WTC11 (cell line): Measurements from ENCODE around the gene ZNF3. TPM values are rescaled to one million over a fixed set of nuclear protein-coding genes. Genes with fewer than 3 reads are reported as not detected.

Source experiments
- ARID4B ChIP-seq: sonication (generic); formaldehyde crosslinking; IDR thresholded peaks from 2 replicates; pipeline ENCODE4 v1.8.0; 2023; ENCODE audit warnings: missing genetic modification reagents, mild to moderate bottlenecking, borderline replicate concordance
- ATF2 ChIP-seq: sonication (generic); formaldehyde crosslinking; IDR thresholded peaks from 2 replicates; pipeline ENCODE4 v1.8.1; 2022; ENCODE audit warnings: low read depth, missing genetic modification reagents, borderline replicate concordance
- ATF3 ChIP-seq: sonication (generic); formaldehyde crosslinking; conservative IDR thresholded peaks from 2 replicates; pipeline ENCODE4 v1.8.1; 2022; ENCODE audit warnings: mild to moderate bottlenecking, missing genetic modification reagents
- ATF6 ChIP-seq: sonication (generic); formaldehyde crosslinking; IDR thresholded peaks from 2 replicates; pipeline ENCODE4 v1.8.1; 2023; ENCODE audit warnings: mild to moderate bottlenecking, missing genetic modification reagents
- CBFB ChIP-seq: sonication (generic); formaldehyde crosslinking; IDR thresholded peaks from 2 replicates; pipeline ENCODE4 v1.8.1; 2022; ENCODE audit warnings: mild to moderate bottlenecking, low read depth, missing genetic modification reagents
- CREB1 ChIP-seq: sonication (generic); formaldehyde crosslinking; IDR thresholded peaks from 2 replicates; pipeline ENCODE4 v1.8.0; 2023; ENCODE audit warnings: mild to moderate bottlenecking, missing genetic modification reagents
- E2F1 ChIP-seq: sonication (generic); formaldehyde crosslinking; IDR thresholded peaks from 2 replicates; pipeline ENCODE4 v1.8.0; 2022; ENCODE audit warnings: mild to moderate bottlenecking, missing genetic modification reagents
- E2F5 ChIP-seq: sonication (generic); formaldehyde crosslinking; IDR thresholded peaks from 2 replicates; pipeline ENCODE4 v1.8.1; 2022; ENCODE audit warnings: mild to moderate bottlenecking, moderate library complexity, missing genetic modification reagents
- ERG ChIP-seq: fragments of 250-450 bp; sonication (Bioruptor Pico); IDR thresholded peaks from 2 replicates; pipeline ENCODE4 v1.8.0; 2021; ENCODE audit warnings: mild to moderate bottlenecking
- FOXP1 ChIP-seq: sonication (generic); formaldehyde crosslinking; IDR thresholded peaks from 2 replicates; pipeline ENCODE4 v1.8.0; 2022; ENCODE audit warnings: missing genetic modification reagents, mild to moderate bottlenecking, moderate library complexity, borderline replicate concordance
- GRHL2 ChIP-seq: fragments of 250-450 bp; sonication (Bioruptor Pico); IDR thresholded peaks from 2 replicates; pipeline ENCODE4 v1.8.0; 2022; ENCODE audit warnings: mild to moderate bottlenecking, moderate library complexity; ENCODE audit not compliant: insufficient replicate concordance, severe bottlenecking
- IRF2 ChIP-seq: sonication (generic); formaldehyde crosslinking; IDR thresholded peaks from 2 replicates; pipeline ENCODE4 v1.8.0; 2022; ENCODE audit warnings: low read depth, missing genetic modification reagents, borderline replicate concordance
- MAX ChIP-seq: sonication (generic); formaldehyde crosslinking; IDR thresholded peaks from 2 replicates; pipeline ENCODE4 v1.8.0; 2022; ENCODE audit warnings: mild to moderate bottlenecking, missing genetic modification reagents
- NFYB ChIP-seq: sonication (generic); formaldehyde crosslinking; conservative IDR thresholded peaks from 2 replicates; pipeline ENCODE4 v1.8.0; 2022; ENCODE audit warnings: low read depth, missing genetic modification reagents
- NR1H2 ChIP-seq: sonication (generic); formaldehyde crosslinking; IDR thresholded peaks from 2 replicates; pipeline ENCODE4 v1.9.0; 2021; ENCODE audit warnings: mild to moderate bottlenecking, moderate library complexity, missing genetic modification reagents
- NR3C1 ChIP-seq: sonication (generic); formaldehyde crosslinking; conservative IDR thresholded peaks from 2 replicates; pipeline ENCODE4 v1.8.1; 2023; ENCODE audit warnings: low read depth, mild to moderate bottlenecking, missing genetic modification reagents
- RELA ChIP-seq: sonication (generic); formaldehyde crosslinking; IDR thresholded peaks from 2 replicates; pipeline ENCODE4 v1.8.1; 2022; ENCODE audit warnings: missing genetic modification reagents, mild to moderate bottlenecking, borderline replicate concordance
- RORB ChIP-seq: fragments of 250-450 bp; sonication (Bioruptor Pico); IDR thresholded peaks from 2 replicates; pipeline ENCODE4 v1.9.0; 2021; ENCODE audit warnings: mild to moderate bottlenecking
- SP1 ChIP-seq: sonication (generic); formaldehyde crosslinking; conservative IDR thresholded peaks from 2 replicates; pipeline ENCODE4 v1.8.1; 2022; ENCODE audit warnings: missing genetic modification reagents
- TP53 ChIP-seq: sonication (generic); formaldehyde crosslinking; IDR thresholded peaks from 2 replicates; pipeline ENCODE4 v1.8.1; 2023; ENCODE audit warnings: mild to moderate bottlenecking, missing genetic modification reagents
- ZBTB21 ChIP-seq: sonication (generic); formaldehyde crosslinking; IDR thresholded peaks from 2 replicates; pipeline ENCODE4 v1.8.1; 2023; ENCODE audit warnings: mild to moderate bottlenecking, missing genetic modification reagents, borderline replicate concordance
- ZNF121 ChIP-seq: sonication (generic); formaldehyde crosslinking; IDR thresholded peaks from 2 replicates; pipeline ENCODE4 v1.8.0; 2023; ENCODE audit warnings: missing genetic modification reagents
- ZNF317 ChIP-seq: sonication (generic); formaldehyde crosslinking; IDR thresholded peaks from 2 replicates; pipeline ENCODE4 v1.8.1; 2023; ENCODE audit warnings: low read depth, mild to moderate bottlenecking, moderate library complexity, missing genetic modification reagents, borderline replicate concordance
- ZNF416 ChIP-seq: fragments of 250-450 bp; sonication (Bioruptor Pico); IDR thresholded peaks from 2 replicates; pipeline ENCODE4 v1.9.0; 2021; ENCODE audit warnings: mild to moderate bottlenecking, inconsistent platforms
- ZNF512 ChIP-seq: sonication (generic); formaldehyde crosslinking; IDR thresholded peaks from 2 replicates; pipeline ENCODE4 v1.8.1; 2022; ENCODE audit warnings: missing genetic modification reagents, borderline replicate concordance
- total RNA-seq: library from RNA; stranded (reverse); gene quantifications from 3 replicates; pipeline ENCODE4 v1.2.3, GENCODE V29; 2021

Gene ZNF3
- total RNA-seq, 1 experiment from 2014 or later: 48.3 TPM

GRCh38 chr7:100101016-100101862 lies 19.7 kb upstream of the ZNF3 start, which contains the start of the genes AP4M1 and MCM7 (continued):
- peak; percentile 93 for TF ChIP-seq ARID4B (CRISPR knock-in tag)
- TF ChIP-seq RORB: no peak
- no peak for TF ChIP-seq TP53 (CRISPR knock-in tag)
- TF ChIP-seq SP1 (CRISPR knock-in tag): peak; percentile 43
- no peak for TF ChIP-seq GRHL2 (CRISPR knock-in tag)
- TF ChIP-seq NFYB (CRISPR knock-in tag): peak; percentile 94
- peak; percentile 99 for TF ChIP-seq E2F5 (CRISPR knock-in tag)
- TF ChIP-seq E2F1 (CRISPR knock-in tag): no peak
- TF ChIP-seq ZBTB21 (CRISPR knock-in tag): no peak
- TF ChIP-seq FOXP1: peak; percentile 77
- peak; percentile 28; the same call in 1 of the 2 replicates for TF ChIP-seq IRF2 (CRISPR knock-in tag)
- no peak for TF ChIP-seq ZNF121 (CRISPR knock-in tag)
- no peak for TF ChIP-seq ZNF317 (CRISPR knock-in tag)
- TF ChIP-seq ERG: no peak
- TF ChIP-seq CBFB: no peak
- TF ChIP-seq ZNF512: no peak
- no peak for TF ChIP-seq ZNF416
- no peak for TF ChIP-seq ATF3 (CRISPR knock-in tag)
- TF ChIP-seq NR3C1 (CRISPR knock-in tag): no peak
- TF ChIP-seq MAX: peak; percentile 91
- no peak for TF ChIP-seq ATF6 (CRISPR knock-in tag)
- TF ChIP-seq ATF2 (CRISPR knock-in tag): 0 out of 2 replicates have a peak, but pooled peaks have one; percentile 3
- TF ChIP-seq NR1H2 (CRISPR knock-in tag): no peak
- TF ChIP-seq RELA: no peak
- no peak for TF ChIP-seq CREB1 (CRISPR knock-in tag)
